ENCODE data around the gene TNNC1.

TNNC1 gene

GRCh38 chr3:52494886-52495495 is 41.1 kb upstream of the TNNC1 start, which contains the start of gene STAB1:
Gene STAB1, plus strand, starts transcription at chr3:52495338. Its CDS starts 76 bp downstream, at chr3:52495414.
- TF ChIP-seq, protein P1, sequence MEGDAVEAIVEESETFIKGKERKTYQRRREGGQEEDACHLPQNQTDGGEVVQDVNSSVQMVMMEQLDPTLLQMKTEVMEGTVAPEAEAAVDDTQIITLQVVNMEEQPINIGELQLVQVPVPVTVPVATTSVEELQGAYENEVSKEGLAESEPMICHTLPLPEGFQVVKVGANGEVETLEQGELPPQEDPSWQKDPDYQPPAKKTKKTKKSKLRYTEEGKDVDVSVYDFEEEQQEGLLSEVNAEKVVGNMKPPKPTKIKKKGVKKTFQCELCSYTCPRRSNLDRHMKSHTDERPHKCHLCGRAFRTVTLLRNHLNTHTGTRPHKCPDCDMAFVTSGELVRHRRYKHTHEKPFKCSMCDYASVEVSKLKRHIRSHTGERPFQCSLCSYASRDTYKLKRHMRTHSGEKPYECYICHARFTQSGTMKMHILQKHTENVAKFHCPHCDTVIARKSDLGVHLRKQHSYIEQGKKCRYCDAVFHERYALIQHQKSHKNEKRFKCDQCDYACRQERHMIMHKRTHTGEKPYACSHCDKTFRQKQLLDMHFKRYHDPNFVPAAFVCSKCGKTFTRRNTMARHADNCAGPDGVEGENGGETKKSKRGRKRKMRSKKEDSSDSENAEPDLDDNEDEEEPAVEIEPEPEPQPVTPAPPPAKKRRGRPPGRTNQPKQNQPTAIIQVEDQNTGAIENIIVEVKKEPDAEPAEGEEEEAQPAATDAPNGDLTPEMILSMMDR (conservative IDR thresholded peaks at IDR 0.05) = no peak
- H3K27ac ChIP-seq = no peak within 1 kb of the TSS

- TF ChIP-seq, protein P1 (conservative IDR thresholded peaks at IDR 0.05) = no peak
- no peak overlapping the region for H3K27ac ChIP-seq
These were observed 40.6 kb upstream of the TNNC1 start for GRCh38 chr3:52494445-52494844.

GRCh38 chr3:52493232-52494017 is 39.6 kb upstream of the TNNC1 start:
- H3K27ac ChIP-seq = no peak overlapping the region
- TF ChIP-seq, protein P1 (conservative IDR thresholded peaks at IDR 0.05) = no peak

GRCh38 chr3:52492059-52492458 is 38.2 kb upstream of the TNNC1 start:
- no peak overlapping the region for H3K27ac ChIP-seq
- TF ChIP-seq, protein P1 (conservative IDR thresholded peaks at IDR 0.05) = no peak

DNA sequence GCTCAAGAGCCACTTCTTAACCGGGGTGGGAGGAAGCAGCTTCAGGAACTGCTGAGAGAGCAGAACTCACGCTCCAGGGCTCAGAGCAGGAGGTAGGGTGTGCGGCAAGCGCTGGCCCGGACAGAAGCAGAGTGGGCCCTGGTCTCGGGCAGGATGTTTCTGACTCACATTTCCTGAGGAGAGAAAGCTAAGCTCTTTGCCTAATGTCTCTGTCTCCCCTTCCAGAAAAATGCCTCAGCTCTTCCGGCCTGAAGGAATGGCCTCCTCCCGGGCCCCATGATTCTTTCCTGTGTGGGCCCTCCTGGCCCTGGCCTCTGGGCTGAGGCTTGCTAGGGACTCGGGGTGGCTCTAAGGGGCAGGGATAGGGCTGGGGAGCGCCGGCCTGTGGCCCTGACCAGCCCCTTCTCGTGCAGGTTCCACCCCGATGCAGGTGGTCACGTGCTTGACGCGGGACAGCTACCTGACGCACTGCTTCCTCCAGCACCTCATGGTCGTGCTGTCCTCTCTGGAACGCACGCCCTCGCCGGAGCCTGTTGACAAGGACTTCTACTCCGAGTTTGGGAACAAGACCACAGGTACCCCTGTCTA is 37.2 kb upstream of the TNNC1 start:
- H3K27ac ChIP-seq = no peak overlapping the region
- TF ChIP-seq, protein P1 (conservative IDR thresholded peaks at IDR 0.05) = no peak

DNA sequence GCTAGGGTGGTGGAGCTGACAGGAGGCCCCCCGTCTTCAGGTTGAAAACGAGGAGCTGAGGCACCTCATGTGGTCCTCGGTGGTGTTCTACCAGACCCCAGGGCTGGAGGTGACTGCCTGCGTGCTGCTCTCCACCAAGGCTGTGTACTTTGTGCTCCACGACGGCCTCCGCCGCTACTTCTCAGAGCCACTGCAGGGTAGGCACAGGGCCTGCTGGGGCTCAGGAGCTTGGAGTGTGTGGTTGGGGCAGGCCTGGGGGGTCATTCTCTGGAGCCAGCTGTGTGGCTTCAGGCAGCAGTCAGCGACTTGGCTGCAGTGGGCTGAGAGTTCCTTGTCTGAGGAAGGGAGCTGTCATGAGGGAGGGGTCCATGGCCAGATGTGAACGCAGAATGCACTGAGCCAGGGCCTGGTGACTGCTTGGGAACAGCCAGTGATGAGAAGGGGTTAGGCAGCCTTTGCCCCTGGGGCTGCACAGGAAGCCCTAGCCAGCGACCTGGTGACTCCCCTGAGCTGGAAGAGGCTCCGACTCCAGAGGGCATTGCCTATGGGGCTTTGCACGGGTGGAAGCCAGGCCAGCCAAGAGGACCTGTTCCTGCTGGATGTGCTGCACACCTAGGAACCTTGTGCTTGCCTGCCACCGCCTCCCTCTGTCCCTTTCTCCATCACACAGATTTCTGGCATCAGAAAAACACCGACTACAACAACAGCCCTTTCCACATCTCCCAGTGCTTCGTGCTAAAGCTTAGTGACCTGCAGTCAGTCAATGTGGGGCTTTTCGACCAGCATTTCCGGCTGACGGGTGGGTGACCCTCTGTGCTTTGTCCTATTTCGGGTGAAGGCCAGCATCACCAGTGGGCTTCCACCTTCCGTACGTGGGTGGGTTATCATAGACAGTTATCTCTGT is 36.4 kb upstream of the TNNC1 start:
- TF ChIP-seq, protein P1 (conservative IDR thresholded peaks at IDR 0.05) = no peak
- H3K27ac ChIP-seq = no peak overlapping the region

Data from VCaP (cell line).